OCI-LY1 (cell line): Measurements from ENCODE around the gene PACRG.

Source experiments
- EZH2 ChIP-seq: fragments of 200-600 bp; sonication (generic), shearing (Covaris generic); IDR thresholded peaks from 2 replicates; pipeline ENCODE4 v1.8.0; 2017; ENCODE audit warnings: borderline replicate concordance, mixed run types, mild to moderate bottlenecking, antibody characterized with exemption, low read length, moderate library complexity, mixed read lengths
- TF ChIP-seq, protein P1 (sequence below): fragments of 200-600 bp; sonication (generic), shearing (Covaris generic); IDR thresholded peaks from 2 replicates; pipeline ENCODE4 v1.5.1; 2017; ENCODE audit warnings: mild to moderate bottlenecking, antibody characterized with exemption, low read length, moderate library complexity, mixed read lengths

DNA sequence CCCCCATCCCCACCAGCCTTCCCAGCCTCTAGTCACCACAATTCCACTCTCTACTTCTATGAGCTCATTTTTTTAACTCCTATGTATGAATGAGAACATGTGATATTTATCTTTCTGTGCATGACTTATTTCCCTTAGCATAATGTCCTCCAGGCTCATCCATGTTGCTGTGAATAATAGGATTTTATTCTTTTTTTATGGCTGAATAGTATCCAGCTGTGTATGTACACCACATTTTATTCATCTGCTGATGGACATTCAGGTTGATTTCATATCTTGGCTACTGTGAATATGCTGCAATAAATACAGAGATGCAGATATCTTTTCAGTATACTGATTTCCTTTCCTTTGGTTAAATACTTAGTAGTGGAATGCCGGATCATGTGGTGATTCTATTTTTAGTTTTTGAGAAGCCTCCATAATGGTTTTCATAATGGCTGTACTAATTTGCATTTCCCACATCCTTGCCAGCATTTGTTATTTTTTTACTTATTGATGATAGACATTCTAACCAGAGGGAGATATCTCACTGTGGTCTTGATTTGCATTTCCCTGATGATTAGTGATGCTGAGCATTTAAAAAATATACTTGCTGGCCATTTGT is 194.9 kb downstream of the PACRG start:
- no peak for TF ChIP-seq EZH2
- TF ChIP-seq, protein P1, sequence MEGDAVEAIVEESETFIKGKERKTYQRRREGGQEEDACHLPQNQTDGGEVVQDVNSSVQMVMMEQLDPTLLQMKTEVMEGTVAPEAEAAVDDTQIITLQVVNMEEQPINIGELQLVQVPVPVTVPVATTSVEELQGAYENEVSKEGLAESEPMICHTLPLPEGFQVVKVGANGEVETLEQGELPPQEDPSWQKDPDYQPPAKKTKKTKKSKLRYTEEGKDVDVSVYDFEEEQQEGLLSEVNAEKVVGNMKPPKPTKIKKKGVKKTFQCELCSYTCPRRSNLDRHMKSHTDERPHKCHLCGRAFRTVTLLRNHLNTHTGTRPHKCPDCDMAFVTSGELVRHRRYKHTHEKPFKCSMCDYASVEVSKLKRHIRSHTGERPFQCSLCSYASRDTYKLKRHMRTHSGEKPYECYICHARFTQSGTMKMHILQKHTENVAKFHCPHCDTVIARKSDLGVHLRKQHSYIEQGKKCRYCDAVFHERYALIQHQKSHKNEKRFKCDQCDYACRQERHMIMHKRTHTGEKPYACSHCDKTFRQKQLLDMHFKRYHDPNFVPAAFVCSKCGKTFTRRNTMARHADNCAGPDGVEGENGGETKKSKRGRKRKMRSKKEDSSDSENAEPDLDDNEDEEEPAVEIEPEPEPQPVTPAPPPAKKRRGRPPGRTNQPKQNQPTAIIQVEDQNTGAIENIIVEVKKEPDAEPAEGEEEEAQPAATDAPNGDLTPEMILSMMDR, result no peak
